ENCODE data around the gene LIMS1.

DNA sequence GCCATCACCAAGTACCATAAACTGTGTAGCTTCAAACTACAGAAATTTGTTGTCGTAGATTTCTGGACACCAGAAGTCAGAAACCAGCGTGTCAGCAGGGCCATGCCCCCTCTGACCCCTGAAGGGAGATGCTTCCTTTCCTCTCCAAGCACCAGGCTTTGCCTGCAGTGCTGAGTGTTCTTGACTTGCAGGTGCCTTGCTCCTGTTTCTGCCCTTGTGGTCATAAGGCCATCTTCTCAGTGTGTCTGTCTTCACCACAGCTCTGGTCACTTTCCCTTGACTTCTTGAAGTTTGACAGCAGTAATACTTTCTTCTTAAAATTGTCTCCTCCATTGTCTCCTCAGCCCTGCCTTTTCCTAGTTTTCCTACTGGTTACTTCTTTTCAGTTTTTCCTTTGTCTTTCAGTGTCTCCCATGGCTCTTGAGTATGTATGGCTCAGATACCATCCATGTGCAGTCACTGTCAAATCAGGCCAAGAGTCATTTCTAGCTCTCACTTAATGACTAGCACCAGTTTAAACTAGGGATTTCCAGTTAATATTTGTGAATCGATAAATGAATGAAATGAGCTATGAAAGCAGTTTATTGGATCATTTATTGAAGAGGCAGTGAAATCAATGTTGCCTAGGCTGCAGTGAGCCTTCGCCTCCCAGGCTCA lies 93.8 kb downstream of the LIMS1 start:
- TF ChIP-seq POLR2A (IDR thresholded peaks at IDR 0.05; ENCODE audit: low read depth, low read length) (no peak), TAF1 (IDR thresholded peaks at IDR 0.05; ENCODE audit: borderline replicate concordance, low read depth, low read length) (no peak), POLR2AphosphoS5 (IDR thresholded peaks at IDR 0.05; ENCODE audit: low read depth, low read length) (no peak)

Measured in GM12892 (cell line).